Epithelial cell of esophagus (primary cell): ENCODE data around the gene CACNA2D4.

Experiments
- DNase-seq: peaks from one replicate; pipeline ENCODE4 v3.0.0; 2010; ENCODE audit warnings: low read depth
- H3K4me3 ChIP-seq: 2 replicates; pipeline ENCODE4 v1.5.1; 2011; ENCODE audit warnings: mild to moderate bottlenecking, low read length, control low read depth
- CTCF ChIP-seq: IDR thresholded peaks from 2 replicates; pipeline ENCODE4 v1.5.1; 2011; ENCODE audit warnings: low read depth, mild to moderate bottlenecking, low read length, control low read depth, inconsistent platforms; ENCODE audit not compliant: insufficient read depth; ENCODE audit errors: missing control alignments

CACNA2D4 gene

GRCh38 chr12:1933342-1934051 is 15.0 kb upstream of the CACNA2D4 start:
- no peak for TF ChIP-seq CTCF
- DNase-seq = no peak
- H3K4me3 ChIP-seq = no peak overlapping the region

GRCh38 chr12:1932264-1932777 is 13.9 kb upstream of the CACNA2D4 start:
- DNase-seq = no peak
- H3K4me3 ChIP-seq = no peak overlapping the region
- no peak for TF ChIP-seq CTCF

GRCh38 chr12:1931642-1932041 is 13.2 kb upstream of the CACNA2D4 start:
- TF ChIP-seq CTCF = no peak
- H3K4me3 ChIP-seq = no peak overlapping the region
- no peak for DNase-seq

- H3K4me3 ChIP-seq = no peak overlapping the region
- no peak for DNase-seq
- no peak for TF ChIP-seq CTCF
Observed at GRCh38 chr12:1930803-1931597, 12.5 kb upstream of the CACNA2D4 start.

GRCh38 chr12:1929985-1930802 is 11.7 kb upstream of the CACNA2D4 start:
- no peak for DNase-seq
- H3K4me3 ChIP-seq = no peak overlapping the region
- no peak for TF ChIP-seq CTCF

GRCh38 chr12:1929241-1929984 is 11.0 kb upstream of the CACNA2D4 start:
- DNase-seq = no peak
- no peak overlapping the region for H3K4me3 ChIP-seq

More at GRCh38 chr12:1929241-1929984, 11.0 kb upstream of the CACNA2D4 start:
- TF ChIP-seq CTCF = no peak
